SK-N-SH (cell line): Measurements from ENCODE around the gene MSRB1. TPM values are rescaled to one million over a fixed set of nuclear protein-coding genes. Genes with fewer than 3 reads are reported as not detected.

Experiments used
- CTCF ChIA-PET: fragments of 300-600, 350-600 bp; formaldehyde crosslinking; extraction: SDS; loops from one replicate; lab custom pipeline; 2021; lab: Yijun Ruan, JAX
- POLR2A ChIA-PET: fragments of 350-600 bp; sonication (Branson Sonifier 250); formaldehyde crosslinking; extraction: SDS; loops from one replicate; lab custom pipeline; 2020; ENCODE audit warnings: antibody characterized with exemption, inconsistent platforms; lab: Yijun Ruan, JAX
- DNase-seq: peaks from one replicate; pipeline ENCODE4 v3.0.0; 2012
- H2AFZ ChIP-seq: fragments of 200-600 bp; sonication (generic); 2 replicates; pipeline ENCODE4 v1.8.1; 2016; ENCODE audit warnings: antibody characterized with exemption, mild to moderate bottlenecking, low read depth
- H3F3A ChIP-seq: fragments of 200-600 bp; sonication (generic); replicated peaks from 2 replicates; pipeline ENCODE3; 2016; ENCODE audit warnings: antibody characterized with exemption, mild to moderate bottlenecking; ENCODE audit not compliant: insufficient read depth
- H3K27ac ChIP-seq, 2 experiments: fragments of 200-500 bp in 1 of 2; fragments of 200-600 bp in 1 of 2; sonication (Bioruptor generic) in 1 of 2; sonication (generic), shearing (Covaris generic) in 1 of 2; 2 replicates each; pipeline versions ENCODE4 v1.5.1 to v1.6.1; 2014 to 2016; ENCODE audit warnings: low read depth in 2 of 2, inconsistent platforms in 1 of 2, low read length in 1 of 2, mild to moderate bottlenecking in 1 of 2, mixed read lengths in 1 of 2
- H3K27me3 ChIP-seq: fragments of 200-600 bp; sonication (generic), shearing (Covaris generic); 2 replicates; pipeline ENCODE4 v1.6.1; 2016; ENCODE audit warnings: mixed run types; ENCODE audit not compliant: insufficient read depth
- H3K36me3 ChIP-seq, 2 experiments: fragments of 200-500 bp in 1 of 2; fragments of 200-600 bp in 1 of 2; sonication (Bioruptor generic) in 1 of 2; sonication (generic) in 1 of 2; replicated peaks in 1 of 2; 2 replicates each; pipeline versions ENCODE3 to v1.5.1; 2014 to 2016; ENCODE audit warnings: low read length in 1 of 2, mild to moderate bottlenecking in 1 of 2; ENCODE audit not compliant: insufficient read depth in 2 of 2, control insufficient read depth in 1 of 2
- H3K4me1 ChIP-seq, 2 experiments: fragments of 200-500 bp in 1 of 2; fragments of 200-600 bp in 1 of 2; sonication (Bioruptor generic) in 1 of 2; sonication (generic), shearing (Covaris generic) in 1 of 2; 2 replicates each; pipeline versions ENCODE4 v1.5.1 to v1.6.1; 2014 to 2016; ENCODE audit warnings: low read depth in 1 of 2, low read length in 1 of 2, mixed run types in 1 of 2; ENCODE audit not compliant: insufficient read depth in 2 of 2, control insufficient read depth in 1 of 2
- H3K4me2 ChIP-seq: fragments of 200-600 bp; sonication (generic), shearing (Covaris generic); 2 replicates; pipeline ENCODE4 v1.6.1; 2017; ENCODE audit warnings: mixed run types
- H3K4me3 ChIP-seq, 2 experiments: fragments of 200-500 bp in 1 of 2; fragments of 200-600 bp in 1 of 2; sonication (Bioruptor generic) in 1 of 2; sonication (generic), shearing (Covaris generic) in 1 of 2; 2 replicates each; pipeline versions ENCODE4 v1.5.1 to v1.8.1; 2014 to 2016; ENCODE audit warnings: low read depth in 2 of 2, inconsistent platforms in 1 of 2, low read length in 1 of 2, mild to moderate bottlenecking in 1 of 2, mixed read lengths in 1 of 2, moderate library complexity in 1 of 2
- H3K79me2 ChIP-seq: fragments of 200-600 bp; sonication (generic); 2 replicates; pipeline ENCODE4 v1.8.1; 2017; ENCODE audit warnings: mild to moderate bottlenecking; ENCODE audit not compliant: insufficient read depth
- H3K9ac ChIP-seq: fragments of 200-600 bp; sonication (generic); 2 replicates; pipeline ENCODE4 v1.6.1; 2017; ENCODE audit warnings: mixed run types
- H3K9me2 ChIP-seq: fragments of 200-600 bp; sonication (generic); 2 replicates; pipeline ENCODE4 v1.6.1; 2017; ENCODE audit warnings: mixed run types
- H3K9me3 ChIP-seq: fragments of 200-600 bp; sonication (generic); 2 replicates; pipeline ENCODE4 v1.6.1; 2017; ENCODE audit warnings: mixed run types, mild to moderate bottlenecking, moderate library complexity
- H4K20me1 ChIP-seq: fragments of 200-600 bp; sonication (generic); 2 replicates; pipeline ENCODE4 v1.6.1; 2017; ENCODE audit warnings: mild to moderate bottlenecking, mixed run types; ENCODE audit not compliant: insufficient read depth
- CHD2 ChIP-seq: fragments of 150-350 bp; IDR thresholded peaks from 2 replicates; pipeline ENCODE4 v1.6.1; 2018; ENCODE audit warnings: low read length; ENCODE audit not compliant: partially characterized antibody
- ELF1 ChIP-seq: IDR thresholded peaks from 2 replicates; pipeline ENCODE4 v1.4.0; 2012
- FOXJ3 ChIP-seq: sonication (generic); formaldehyde crosslinking; IDR thresholded peaks from 2 replicates; pipeline ENCODE4 v1.5.1; 2020; ENCODE audit warnings: mild to moderate bottlenecking, missing genetic modification reagents
- GABPA ChIP-seq: IDR thresholded peaks from 2 replicates; pipeline ENCODE4 v1.4.0; 2012; ENCODE audit warnings: low read depth, mild to moderate bottlenecking
- MXI1 ChIP-seq: IDR thresholded peaks from 2 replicates; pipeline ENCODE4 v1.6.1; 2012; ENCODE audit warnings: mild to moderate bottlenecking, low read depth, low read length, improper control_type of control experiment
- NFIC ChIP-seq: IDR thresholded peaks from 2 replicates; pipeline ENCODE4 v1.4.0; 2012; ENCODE audit warnings: borderline replicate concordance
- NRF1 ChIP-seq: IDR thresholded peaks from 2 replicates; pipeline ENCODE4 v1.6.1; 2012; ENCODE audit warnings: low read depth, mild to moderate bottlenecking, low read length
- REST ChIP-seq: IDR thresholded peaks from 2 replicates; pipeline ENCODE4 v1.6.1; 2012; ENCODE audit warnings: mild to moderate bottlenecking, low read depth, low read length, moderate library complexity
- SIN3A ChIP-seq: IDR thresholded peaks from 2 replicates; pipeline ENCODE4 v1.6.1; 2012; ENCODE audit warnings: low read depth, mild to moderate bottlenecking, low read length, moderate library complexity, borderline replicate concordance
- TAF1 ChIP-seq: IDR thresholded peaks from 2 replicates; pipeline ENCODE4 v1.6.1; 2012; ENCODE audit warnings: low read depth, mild to moderate bottlenecking, low read length, moderate library complexity, borderline replicate concordance
- TEAD4 ChIP-seq: IDR thresholded peaks from 2 replicates; pipeline ENCODE4 v1.4.0; 2012; ENCODE audit warnings: mild to moderate bottlenecking, borderline replicate concordance; ENCODE audit not compliant: insufficient read depth
- USF2 ChIP-seq: fragments of 150-350 bp; IDR thresholded peaks from 2 replicates; pipeline ENCODE4 v1.6.1; 2017; ENCODE audit warnings: antibody characterized with exemption, low read length, low read depth, borderline replicate concordance
- YY1 ChIP-seq: IDR thresholded peaks from 2 replicates; pipeline ENCODE4 v1.4.0; 2012; ENCODE audit warnings: low read depth, mild to moderate bottlenecking
- WGBS: methylation state at CpG from one replicate; pipeline ENCODE4 v1.1.6; 2017; ENCODE audit warnings: low lambda C conversion rate; 5-methylcytosine and 5-hydroxymethylcytosine counted together
- polyA plus RNA-seq, 3 experiments: library from polyadenylated mRNA; depleted of rRNA; stranded (reverse); fragments of >200 nt; gene quantifications; 2 replicates each; pipeline ENCODE4 v1.2.3, GENCODE V29; 2012

MSRB1 gene
- polyA plus RNA-seq, 1 of the 3 experiments (the other 2 are of a cell fraction): 31.4 TPM

- TF ChIP-seq USF2: no peak
These were observed 4.7 kb downstream of the MSRB1 start (continued) for GRCh38 chr16:1938316-1938715.

- Histone ChIP-seq H3K4me3 (no peak overlapping the region), H3K9me2 (no peaks in the 10 kb centered on the region), H3K27ac (no peak overlapping the region), H2AFZ (no peak overlapping the region), H4K20me1 (no peaks in the 10 kb centered on the region), H3K4me2 (no peak overlapping the region), H3F3A (no peaks in the 10 kb centered on the region), H3K36me3 (peaks cover 4 to 14% of the 10 kb centered on the region in 2 experiments), H3K9ac (no peak overlapping the region), H3K27me3 (no peaks in the 10 kb centered on the region), H3K4me1 (peaks cover 0 to 18% of the 10 kb centered on the region in 2 experiments; a peak in 2 of 4 replicates), H3K9me3 (no peaks in the 10 kb centered on the region), H3K79me2 (no peaks in the 10 kb centered on the region)
- TF ChIP-seq NRF1 (no peak), USF2 (no peak), REST (no peak), FOXJ3 (no peak), NFIC (no peak), SIN3A (no peak), TEAD4 (no peak), ELF1 (no peak), YY1 (no peak), MXI1 (no peak), TAF1 (no peak), GABPA (no peak), CHD2 (no peak)
- 95% methylated on average over 10 of the region's 11 CpGs for WGBS
- CTCF ChIA-PET: no interaction called here
- POLR2A ChIA-PET: no interaction called here
- DNase-seq: no peak
These were observed 6.0 kb downstream of the MSRB1 start for GRCh38 chr16:1936945-1937479.
